Measurements from ENCODE around the gene GSG1L.

Gene GSG1L

GRCh38 chr16:27984121-27984520 is 79.4 kb downstream of the GSG1L start:
- Histone ChIP-seq H3K27ac (no peak overlapping the region), H2AFZ (ENCODE audit: low read depth) (no peak overlapping the region), H3K4me2 (no peak overlapping the region), H3K79me2 (ENCODE audit: insufficient read depth, low read depth) (no peaks in the 10 kb centered on the region), H3K27me3 (ENCODE audit: insufficient read depth, low read depth) (no peaks in the 10 kb centered on the region), H3K36me3 (ENCODE audit: insufficient read depth) (no peaks in the 10 kb centered on the region), H3K9ac (no peak overlapping the region), H3K4me1 (ENCODE audit: low read depth, poor library complexity, severe bottlenecking) (no peaks in the 10 kb centered on the region), H3K4me3 (IDR thresholded peaks at IDR 0.05; ENCODE audit: insufficient read depth, low read depth, low read length) (no peak overlapping the region), H4K20me1 (ENCODE audit: insufficient read depth) (no peaks in the 10 kb centered on the region)
- no peak for TF ChIP-seq CTCF (conservative IDR thresholded peaks at IDR 0.05; ENCODE audit: low read depth, low read length)

GRCh38 chr16:27983244-27983643 is 80.3 kb downstream of the GSG1L start:
- no peak for TF ChIP-seq CTCF (conservative IDR thresholded peaks at IDR 0.05; ENCODE audit: low read depth, low read length)
- Histone ChIP-seq H2AFZ (ENCODE audit: low read depth) (no peak overlapping the region), H3K9ac (no peak overlapping the region), H3K79me2 (ENCODE audit: insufficient read depth, low read depth) (no peaks in the 10 kb centered on the region), H3K4me2 (no peak overlapping the region), H3K27me3 (ENCODE audit: insufficient read depth, low read depth) (no peaks in the 10 kb centered on the region), H3K36me3 (ENCODE audit: insufficient read depth) (no peaks in the 10 kb centered on the region), H3K4me3 (IDR thresholded peaks at IDR 0.05; ENCODE audit: insufficient read depth, low read depth, low read length) (no peak overlapping the region), H3K4me1 (ENCODE audit: low read depth, poor library complexity, severe bottlenecking) (no peaks in the 10 kb centered on the region), H4K20me1 (ENCODE audit: insufficient read depth) (no peaks in the 10 kb centered on the region), H3K27ac (no peak overlapping the region)

- no peaks in the 10 kb centered on the region for H3K27me3 ChIP-seq (ENCODE audit: insufficient read depth, low read depth)
- H4K20me1 ChIP-seq (ENCODE audit: insufficient read depth), result no peaks in the 10 kb centered on the region
- H3K27ac ChIP-seq, result no peak overlapping the region
- no peak overlapping the region for H3K9ac ChIP-seq
- no peak for TF ChIP-seq CTCF (conservative IDR thresholded peaks at IDR 0.05; ENCODE audit: low read depth, low read length)
- no peak overlapping the region for H2AFZ ChIP-seq (ENCODE audit: low read depth)
- H3K4me1 ChIP-seq (ENCODE audit: low read depth, poor library complexity, severe bottlenecking), result no peaks in the 10 kb centered on the region
- H3K36me3 ChIP-seq (ENCODE audit: insufficient read depth), result no peaks in the 10 kb centered on the region
- no peak overlapping the region for H3K4me3 ChIP-seq (IDR thresholded peaks at IDR 0.05; ENCODE audit: insufficient read depth, low read depth, low read length)
- no peak overlapping the region for H3K4me2 ChIP-seq
- no peaks in the 10 kb centered on the region for H3K79me2 ChIP-seq (ENCODE audit: insufficient read depth, low read depth)
Measured at GRCh38 chr16:27982184-27982583, 81.3 kb downstream of the GSG1L start.

- H3K4me3 ChIP-seq (IDR thresholded peaks at IDR 0.05; ENCODE audit: insufficient read depth, low read depth, low read length), result no peak overlapping the region
- H3K36me3 ChIP-seq (ENCODE audit: insufficient read depth), result no peaks in the 10 kb centered on the region
- H3K79me2 ChIP-seq (ENCODE audit: insufficient read depth, low read depth), result no peaks in the 10 kb centered on the region
- H3K27ac ChIP-seq, result no peak overlapping the region
- no peak for TF ChIP-seq CTCF (conservative IDR thresholded peaks at IDR 0.05; ENCODE audit: low read depth, low read length)
- H3K4me2 ChIP-seq, result no peak overlapping the region
- no peak overlapping the region for H2AFZ ChIP-seq (ENCODE audit: low read depth)
- no peaks in the 10 kb centered on the region for H3K4me1 ChIP-seq (ENCODE audit: low read depth, poor library complexity, severe bottlenecking)
- no peak overlapping the region for H3K9ac ChIP-seq
- H3K27me3 ChIP-seq (ENCODE audit: insufficient read depth, low read depth), result no peaks in the 10 kb centered on the region
- no peaks in the 10 kb centered on the region for H4K20me1 ChIP-seq (ENCODE audit: insufficient read depth)
Measured at GRCh38 chr16:27980919-27981700, 82.4 kb downstream of the GSG1L start.
